Epidermal melanocyte (primary cell): Measurements from ENCODE around the gene HTR3E.

Experiments used
- DNase-seq: peaks from one replicate; pipeline ENCODE4 v3.0.0; 2011; ENCODE audit warnings: low spot score; ENCODE audit not compliant: insufficient read length

HTR3E gene

DNA sequence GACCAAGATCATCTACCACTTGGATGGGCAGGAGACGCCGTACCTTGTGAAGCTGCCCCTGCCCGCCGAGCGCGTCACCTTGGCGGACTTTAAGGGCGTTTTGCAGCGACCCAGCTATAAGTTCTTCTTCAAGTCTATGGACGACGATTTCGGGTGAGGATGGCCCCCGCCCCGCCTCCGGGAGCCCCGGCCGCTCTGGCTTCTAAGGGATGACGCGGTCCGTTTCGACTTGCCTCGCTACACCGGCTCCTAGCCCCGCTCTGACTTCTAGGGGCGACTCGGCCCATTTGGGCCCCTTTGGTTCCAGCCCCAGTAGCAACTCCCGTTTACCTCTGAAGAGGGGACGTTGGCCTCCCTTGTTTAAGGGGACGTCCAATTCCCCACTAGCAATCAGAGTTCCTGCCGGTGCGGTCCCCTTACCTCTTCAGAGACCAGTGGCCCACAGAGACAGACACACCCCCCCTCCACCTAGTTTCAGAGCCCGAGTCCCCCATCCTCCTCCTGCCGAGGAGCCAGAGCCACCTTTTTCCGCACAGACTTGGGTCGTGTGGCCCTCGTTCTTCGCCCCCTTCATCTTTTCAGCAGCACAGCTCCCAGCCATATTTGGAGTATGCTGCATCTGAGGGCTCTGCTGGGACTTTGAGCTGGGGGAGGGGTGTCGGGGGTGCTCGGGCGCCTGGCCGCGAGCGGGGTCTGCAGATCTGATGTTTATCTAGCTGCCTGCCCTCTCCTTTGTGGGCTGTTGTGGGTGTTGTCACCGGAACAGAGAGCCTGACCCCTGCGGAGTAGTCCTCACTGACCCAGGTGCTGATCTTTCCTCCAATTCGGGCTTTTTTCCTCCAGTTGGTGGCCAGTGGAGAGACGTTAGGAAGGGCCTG, 59.0 kb downstream of the HTR3E start:
- DNase-seq: no peak

DNA sequence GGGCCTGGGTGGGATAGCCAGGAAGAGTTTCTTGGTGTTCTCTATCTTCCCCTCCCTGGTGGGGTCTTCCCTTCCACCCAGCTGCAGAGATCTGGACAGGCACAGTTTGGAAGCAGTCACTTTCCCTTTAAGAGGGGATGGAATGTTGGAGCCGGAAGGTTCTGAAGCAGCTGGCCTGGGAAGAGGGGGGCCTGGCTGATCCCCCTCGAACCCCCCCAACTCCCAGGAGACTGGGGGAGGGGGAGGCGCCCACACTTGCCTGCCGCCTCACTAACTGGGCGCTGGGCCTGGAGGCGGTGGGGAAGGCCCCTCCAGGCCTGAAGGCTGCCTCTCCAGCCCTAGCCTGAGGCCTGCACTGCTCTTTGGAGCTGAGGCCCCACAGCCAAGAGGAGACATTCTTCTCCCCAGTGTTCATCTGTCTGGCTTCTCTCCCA, 59.7 kb downstream of the HTR3E start:
- DNase-seq: peak; percentile 77
